ENCODE measurements around the gene TBP. TPM values are rescaled to one million over a fixed set of nuclear protein-coding genes. Genes with fewer than 3 reads are reported as not detected.

The TBP gene
- total and polyA plus RNA-seq, 2 of the 13 experiments (the other 11 are each of a cell fraction or from before 2014, with no cell fraction given): 21.7 to 28.1 TPM

GRCh38 chr6:170584181-170584953 lies 30.2 kb downstream of the TBP start, which contains the start of gene PDCD2 (continued):
- TF ChIP-seq, protein P1, sequence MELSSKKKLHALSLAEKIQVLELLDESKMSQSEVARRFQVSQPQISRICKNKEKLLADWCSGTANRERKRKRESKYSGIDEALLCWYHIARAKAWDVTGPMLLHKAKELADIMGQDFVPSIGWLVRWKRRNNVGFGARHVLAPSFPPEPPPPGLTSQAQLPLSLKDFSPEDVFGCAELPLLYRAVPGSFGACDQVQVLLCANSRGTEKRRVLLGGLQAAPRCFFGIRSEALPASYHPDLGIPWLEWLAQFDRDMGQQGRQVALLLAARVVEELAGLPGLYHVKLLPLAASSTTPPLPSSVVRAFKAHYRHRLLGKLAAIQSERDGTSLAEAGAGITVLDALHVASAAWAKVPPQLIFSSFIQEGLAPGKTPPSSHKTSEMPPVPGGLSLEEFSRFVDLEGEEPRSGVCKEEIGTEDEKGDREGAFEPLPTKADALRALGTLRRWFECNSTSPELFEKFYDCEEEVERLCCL (CRISPR knock-in tag; IDR thresholded peaks at IDR 0.05; ENCODE audit: borderline replicate concordance): no peak; the same call in 1 of the 2 replicates
- TF ChIP-seq ZNF768 (CRISPR knock-in tag; IDR thresholded peaks at IDR 0.05) (peak; percentile 50; the same call in 1 of the 2 replicates), SOX6 (IDR thresholded peaks at IDR 0.05) (no peak), SOX6 (CRISPR knock-in tag; IDR thresholded peaks at IDR 0.05) (peak; percentile 60), U2AF1 (optimal IDR thresholded peaks at IDR 0.05; ENCODE audit: low read depth, low read length) (peak; percentile 42), HNRNPK (IDR thresholded peaks at IDR 0.05; ENCODE audit: low read depth, low read length, poor library complexity, severe bottlenecking) (peak; percentile 73), EED (CRISPR knock-in tag; IDR thresholded peaks at IDR 0.05) (peak; percentile 73; the same call in 1 of the 2 replicates), FOXJ3 (CRISPR knock-in tag; IDR thresholded peaks at IDR 0.05; ENCODE audit: borderline replicate concordance) (peak; percentile 42; the same call in 1 of the 2 replicates), ZNF556 (CRISPR knock-in tag; IDR thresholded peaks at IDR 0.05; ENCODE audit: borderline replicate concordance) (peak; percentile 71; the same call in 1 of the 2 replicates)
- TF ChIP-seq, protein P2, sequence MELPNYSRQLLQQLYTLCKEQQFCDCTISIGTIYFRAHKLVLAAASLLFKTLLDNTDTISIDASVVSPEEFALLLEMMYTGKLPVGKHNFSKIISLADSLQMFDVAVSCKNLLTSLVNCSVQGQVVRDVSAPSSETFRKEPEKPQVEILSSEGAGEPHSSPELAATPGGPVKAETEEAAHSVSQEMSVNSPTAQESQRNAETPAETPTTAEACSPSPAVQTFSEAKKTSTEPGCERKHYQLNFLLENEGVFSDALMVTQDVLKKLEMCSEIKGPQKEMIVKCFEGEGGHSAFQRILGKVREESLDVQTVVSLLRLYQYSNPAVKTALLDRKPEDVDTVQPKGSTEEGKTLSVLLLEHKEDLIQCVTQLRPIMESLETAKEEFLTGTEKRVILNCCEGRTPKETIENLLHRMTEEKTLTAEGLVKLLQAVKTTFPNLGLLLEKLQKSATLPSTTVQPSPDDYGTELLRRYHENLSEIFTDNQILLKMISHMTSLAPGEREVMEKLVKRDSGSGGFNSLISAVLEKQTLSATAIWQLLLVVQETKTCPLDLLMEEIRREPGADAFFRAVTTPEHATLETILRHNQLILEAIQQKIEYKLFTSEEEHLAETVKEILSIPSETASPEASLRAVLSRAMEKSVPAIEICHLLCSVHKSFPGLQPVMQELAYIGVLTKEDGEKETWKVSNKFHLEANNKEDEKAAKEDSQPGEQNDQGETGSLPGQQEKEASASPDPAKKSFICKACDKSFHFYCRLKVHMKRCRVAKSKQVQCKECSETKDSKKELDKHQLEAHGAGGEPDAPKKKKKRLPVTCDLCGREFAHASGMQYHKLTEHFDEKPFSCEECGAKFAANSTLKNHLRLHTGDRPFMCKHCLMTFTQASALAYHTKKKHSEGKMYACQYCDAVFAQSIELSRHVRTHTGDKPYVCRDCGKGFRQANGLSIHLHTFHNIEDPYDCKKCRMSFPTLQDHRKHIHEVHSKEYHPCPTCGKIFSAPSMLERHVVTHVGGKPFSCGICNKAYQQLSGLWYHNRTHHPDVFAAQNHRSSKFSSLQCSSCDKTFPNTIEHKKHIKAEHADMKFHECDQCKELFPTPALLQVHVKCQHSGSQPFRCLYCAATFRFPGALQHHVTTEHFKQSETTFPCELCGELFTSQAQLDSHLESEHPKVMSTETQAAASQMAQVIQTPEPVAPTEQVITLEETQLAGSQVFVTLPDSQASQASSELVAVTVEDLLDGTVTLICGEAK (IDR thresholded peaks at IDR 0.05): peak; percentile 81
- TF ChIP-seq, protein P2 (CRISPR knock-in tag; IDR thresholded peaks at IDR 0.05): peak; percentile 67; the same call in 1 of the 2 replicates
- TF ChIP-seq, protein P3, sequence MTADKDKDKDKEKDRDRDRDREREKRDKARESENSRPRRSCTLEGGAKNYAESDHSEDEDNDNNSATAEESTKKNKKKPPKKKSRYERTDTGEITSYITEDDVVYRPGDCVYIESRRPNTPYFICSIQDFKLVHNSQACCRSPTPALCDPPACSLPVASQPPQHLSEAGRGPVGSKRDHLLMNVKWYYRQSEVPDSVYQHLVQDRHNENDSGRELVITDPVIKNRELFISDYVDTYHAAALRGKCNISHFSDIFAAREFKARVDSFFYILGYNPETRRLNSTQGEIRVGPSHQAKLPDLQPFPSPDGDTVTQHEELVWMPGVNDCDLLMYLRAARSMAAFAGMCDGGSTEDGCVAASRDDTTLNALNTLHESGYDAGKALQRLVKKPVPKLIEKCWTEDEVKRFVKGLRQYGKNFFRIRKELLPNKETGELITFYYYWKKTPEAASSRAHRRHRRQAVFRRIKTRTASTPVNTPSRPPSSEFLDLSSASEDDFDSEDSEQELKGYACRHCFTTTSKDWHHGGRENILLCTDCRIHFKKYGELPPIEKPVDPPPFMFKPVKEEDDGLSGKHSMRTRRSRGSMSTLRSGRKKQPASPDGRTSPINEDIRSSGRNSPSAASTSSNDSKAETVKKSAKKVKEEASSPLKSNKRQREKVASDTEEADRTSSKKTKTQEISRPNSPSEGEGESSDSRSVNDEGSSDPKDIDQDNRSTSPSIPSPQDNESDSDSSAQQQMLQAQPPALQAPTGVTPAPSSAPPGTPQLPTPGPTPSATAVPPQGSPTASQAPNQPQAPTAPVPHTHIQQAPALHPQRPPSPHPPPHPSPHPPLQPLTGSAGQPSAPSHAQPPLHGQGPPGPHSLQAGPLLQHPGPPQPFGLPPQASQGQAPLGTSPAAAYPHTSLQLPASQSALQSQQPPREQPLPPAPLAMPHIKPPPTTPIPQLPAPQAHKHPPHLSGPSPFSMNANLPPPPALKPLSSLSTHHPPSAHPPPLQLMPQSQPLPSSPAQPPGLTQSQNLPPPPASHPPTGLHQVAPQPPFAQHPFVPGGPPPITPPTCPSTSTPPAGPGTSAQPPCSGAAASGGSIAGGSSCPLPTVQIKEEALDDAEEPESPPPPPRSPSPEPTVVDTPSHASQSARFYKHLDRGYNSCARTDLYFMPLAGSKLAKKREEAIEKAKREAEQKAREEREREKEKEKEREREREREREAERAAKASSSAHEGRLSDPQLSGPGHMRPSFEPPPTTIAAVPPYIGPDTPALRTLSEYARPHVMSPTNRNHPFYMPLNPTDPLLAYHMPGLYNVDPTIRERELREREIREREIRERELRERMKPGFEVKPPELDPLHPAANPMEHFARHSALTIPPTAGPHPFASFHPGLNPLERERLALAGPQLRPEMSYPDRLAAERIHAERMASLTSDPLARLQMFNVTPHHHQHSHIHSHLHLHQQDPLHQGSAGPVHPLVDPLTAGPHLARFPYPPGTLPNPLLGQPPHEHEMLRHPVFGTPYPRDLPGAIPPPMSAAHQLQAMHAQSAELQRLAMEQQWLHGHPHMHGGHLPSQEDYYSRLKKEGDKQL (CRISPR knock-in tag; IDR thresholded peaks at IDR 0.05; ENCODE audit: low read depth): no peak

Measured in HepG2 (cell line).